ENCODE measurements around the gene SHLD1.

SHLD1 gene

GRCh38 chr20:5899444-5899843 lies 149.2 kb downstream of the SHLD1 start:
- Histone ChIP-seq H3K27me3 (ENCODE audit: control insufficient read depth in 5 of 5, insufficient read depth in 4 of 5, low read length in 5 of 5) (peaks cover 0 to 7% (median 0%) of the 10 kb centered on the region in 5 donors), H3K27ac (ENCODE audit: low read depth, low read length) (no peak overlapping the region), H3K4me3 (ENCODE audit: low read depth in 1 of 5, low read length in 5 of 5) (no peak overlapping the region), H3K9me3 (ENCODE audit: control insufficient read depth in 5 of 5, low read length in 5 of 5) (no peaks in the 10 kb centered on the region), H3K36me3 (ENCODE audit: control insufficient read depth in 5 of 5, insufficient read depth in 5 of 5, low read length in 5 of 5) (no peaks in the 10 kb centered on the region), H3K9ac (ENCODE audit: low read length in 5 of 5) (no peak overlapping the region), H3K4me1 (ENCODE audit: control insufficient read depth in 5 of 5, insufficient read depth in 5 of 5, low read length in 5 of 5) (no peaks in the 10 kb centered on the region)

- H3K9me3 ChIP-seq (ENCODE audit: control insufficient read depth in 5 of 5, low read length in 5 of 5) = no peaks in the 10 kb centered on the region
- no peaks in the 10 kb centered on the region for H3K36me3 ChIP-seq (ENCODE audit: control insufficient read depth in 5 of 5, insufficient read depth in 5 of 5, low read length in 5 of 5)
- H3K27ac ChIP-seq (ENCODE audit: low read depth, low read length) = no peak overlapping the region
- H3K4me1 ChIP-seq (ENCODE audit: control insufficient read depth in 5 of 5, insufficient read depth in 5 of 5, low read length in 5 of 5) = no peaks in the 10 kb centered on the region
- H3K9ac ChIP-seq (ENCODE audit: low read length in 5 of 5) = no peak overlapping the region
- peaks cover 0 to 11% (median 0%) of the 10 kb centered on the region in 5 donors for H3K27me3 ChIP-seq (ENCODE audit: control insufficient read depth in 5 of 5, insufficient read depth in 4 of 5, low read length in 5 of 5)
- H3K4me3 ChIP-seq (ENCODE audit: low read depth in 1 of 5, low read length in 5 of 5) = no peak overlapping the region
Measured at GRCh38 chr20:5900908-5901307, 150.7 kb downstream of the SHLD1 start.

GRCh38 chr20:5908981-5909380 lies 158.8 kb downstream of the SHLD1 start:
- Histone ChIP-seq H3K4me3 (ENCODE audit: low read depth in 1 of 5, low read length in 5 of 5) (no peak overlapping the region), H3K27ac (ENCODE audit: low read depth, low read length) (no peak overlapping the region), H3K4me1 (ENCODE audit: control insufficient read depth in 5 of 5, insufficient read depth in 5 of 5, low read length in 5 of 5) (peaks cover 0 to 5% (median 5%) of the 10 kb centered on the region in 5 donors), H3K36me3 (ENCODE audit: control insufficient read depth in 5 of 5, insufficient read depth in 5 of 5, low read length in 5 of 5) (no peaks in the 10 kb centered on the region), H3K9me3 (ENCODE audit: control insufficient read depth in 5 of 5, low read length in 5 of 5) (no peaks in the 10 kb centered on the region), H3K27me3 (ENCODE audit: control insufficient read depth in 5 of 5, insufficient read depth in 4 of 5, low read length in 5 of 5) (peaks cover 0 to 17% (median 7%) of the 10 kb centered on the region in 5 donors), H3K9ac (ENCODE audit: low read length in 5 of 5) (no peak overlapping the region)

- H3K4me1 ChIP-seq (ENCODE audit: control insufficient read depth in 5 of 5, insufficient read depth in 5 of 5, low read length in 5 of 5) = peaks cover 0 to 5% (median 5%) of the 10 kb centered on the region in 5 donors
- no peaks in the 10 kb centered on the region for H3K9me3 ChIP-seq (ENCODE audit: control insufficient read depth in 5 of 5, low read length in 5 of 5)
- H3K4me3 ChIP-seq (ENCODE audit: low read depth in 1 of 5, low read length in 5 of 5) = no peak overlapping the region
- no peaks in the 10 kb centered on the region for H3K36me3 ChIP-seq (ENCODE audit: control insufficient read depth in 5 of 5, insufficient read depth in 5 of 5, low read length in 5 of 5)
- H3K27ac ChIP-seq (ENCODE audit: low read depth, low read length) = no peak overlapping the region
- H3K9ac ChIP-seq (ENCODE audit: low read length in 5 of 5) = no peak overlapping the region
- peaks cover 0 to 17% (median 7%) of the 10 kb centered on the region in 5 donors for H3K27me3 ChIP-seq (ENCODE audit: control insufficient read depth in 5 of 5, insufficient read depth in 4 of 5, low read length in 5 of 5)
Measured at GRCh38 chr20:5910186-5910585, 160.0 kb downstream of the SHLD1 start.

- Histone ChIP-seq H3K9ac (ENCODE audit: low read length in 5 of 5) (no peak overlapping the region), H3K9me3 (ENCODE audit: control insufficient read depth in 5 of 5, low read length in 5 of 5) (no peaks in the 10 kb centered on the region), H3K36me3 (ENCODE audit: control insufficient read depth in 5 of 5, insufficient read depth in 5 of 5, low read length in 5 of 5) (no peaks in the 10 kb centered on the region), H3K27ac (ENCODE audit: low read depth, low read length) (no peak overlapping the region), H3K27me3 (ENCODE audit: control insufficient read depth in 5 of 5, insufficient read depth in 4 of 5, low read length in 5 of 5) (peaks cover 0 to 18% (median 4%) of the 10 kb centered on the region in 5 donors), H3K4me3 (ENCODE audit: low read depth in 1 of 5, low read length in 5 of 5) (no peak overlapping the region), H3K4me1 (ENCODE audit: control insufficient read depth in 5 of 5, insufficient read depth in 5 of 5, low read length in 5 of 5) (peaks cover 0 to 5% (median 5%) of the 10 kb centered on the region in 5 donors)
Measured at GRCh38 chr20:5913166-5913565, 163.0 kb downstream of the SHLD1 start.

All from subcutaneous abdominal adipose tissue (tissue), 5 donors.